Neural crest cell (in vitro differentiated cells): ENCODE data around the gene GRAMD4. TPM values are rescaled to one million over a fixed set of nuclear protein-coding genes. Genes with fewer than 3 reads are reported as not detected.
"Not testable (repeated sequence)": the region's sequence is repeated elsewhere in the genome, so short reads cannot be mapped to it uniquely, and the experiment has no call there.

ENCODE experiments used
- DNase-seq: peaks from one replicate; pipeline ENCODE4 v3.0.0; 2021; ENCODE audit warnings: low read depth, mixed read lengths, low spot score
- H3K27ac Mint-ChIP-seq: one replicate; pipeline ENCODE4 v1.8.0; 2021; ENCODE audit warnings: mild to moderate bottlenecking, mixed read lengths; ENCODE audit not compliant: unreplicated experiment
- H3K27me3 Mint-ChIP-seq: 2 replicates; pipeline ENCODE4 v1.8.0; 2021; ENCODE audit warnings: low read depth, mild to moderate bottlenecking, mixed read lengths
- H3K36me3 Mint-ChIP-seq: 2 replicates; pipeline ENCODE4 v1.8.0; 2021; ENCODE audit warnings: low read depth, mild to moderate bottlenecking, mixed read lengths
- H3K4me1 Mint-ChIP-seq: 2 replicates; pipeline ENCODE4 v1.8.0; 2021; ENCODE audit warnings: mixed read lengths
- H3K4me3 Mint-ChIP-seq: one replicate; pipeline ENCODE4 v1.8.0; 2021; ENCODE audit warnings: mild to moderate bottlenecking, mixed read lengths
- H3K9me3 Mint-ChIP-seq: 2 replicates; pipeline ENCODE4 v1.8.0; 2021; ENCODE audit warnings: mixed read lengths
- CTCF ChIP-seq: fragments of 200-600 bp; sonication (generic); conservative IDR thresholded peaks from 2 replicates; pipeline ENCODE4 v1.5.0; 2021; ENCODE audit warnings: antibody characterized with exemption, mild to moderate bottlenecking
- total RNA-seq: library from RNA; stranded (reverse); gene quantifications from 2 replicates; pipeline ENCODE4 v1.2.1, GENCODE V29; 2021

The GRAMD4 gene
- total RNA-seq, 1 donor from 2014 or later = 34.1 TPM

DNA sequence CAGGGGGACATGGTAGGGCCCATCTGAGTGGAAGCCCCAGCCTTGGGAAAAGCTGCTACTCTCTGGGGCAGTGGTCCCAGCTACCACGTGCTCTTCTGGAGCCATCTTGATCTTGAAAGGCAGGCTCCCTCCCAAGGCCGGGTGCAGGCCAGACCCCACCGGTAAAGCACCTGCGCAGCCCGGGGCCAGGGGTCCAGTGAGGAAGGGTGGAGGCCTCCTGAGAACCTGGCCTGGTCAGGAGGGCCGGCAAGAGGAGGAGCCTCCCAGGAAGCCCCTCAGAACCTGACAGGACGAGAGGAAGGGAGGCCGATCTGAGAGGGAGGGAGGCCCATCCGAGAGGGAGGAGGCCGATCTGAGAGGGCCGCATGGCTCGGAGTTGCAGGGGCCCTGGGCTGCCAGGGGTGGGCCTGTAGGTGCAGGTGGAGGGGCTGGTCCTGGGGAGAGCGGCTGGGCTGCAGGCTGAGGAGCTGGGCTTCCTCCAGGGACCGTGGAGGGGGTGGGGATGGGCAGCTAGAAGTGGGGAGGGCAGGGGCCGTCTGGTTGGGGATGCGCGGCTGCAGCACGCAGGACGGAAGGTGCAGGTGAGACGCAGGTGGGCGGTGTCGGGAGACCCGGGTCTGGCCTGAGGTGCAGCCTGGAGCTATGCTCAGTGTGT, 529 bp downstream of the GRAMD4 start:
- Mint-ChIP-seq H3K9me3 (no peaks in the 10 kb centered on the region), H3K4me1 (peaks cover 24% of the 10 kb centered on the region), H3K36me3 (no peaks in the 10 kb centered on the region), H3K4me3 (no peak overlapping the region), H3K27me3 (no peaks in the 10 kb centered on the region), H3K27ac (no peak overlapping the region)
- TF ChIP-seq CTCF = no peak
- DNase-seq = no peak

DNA sequence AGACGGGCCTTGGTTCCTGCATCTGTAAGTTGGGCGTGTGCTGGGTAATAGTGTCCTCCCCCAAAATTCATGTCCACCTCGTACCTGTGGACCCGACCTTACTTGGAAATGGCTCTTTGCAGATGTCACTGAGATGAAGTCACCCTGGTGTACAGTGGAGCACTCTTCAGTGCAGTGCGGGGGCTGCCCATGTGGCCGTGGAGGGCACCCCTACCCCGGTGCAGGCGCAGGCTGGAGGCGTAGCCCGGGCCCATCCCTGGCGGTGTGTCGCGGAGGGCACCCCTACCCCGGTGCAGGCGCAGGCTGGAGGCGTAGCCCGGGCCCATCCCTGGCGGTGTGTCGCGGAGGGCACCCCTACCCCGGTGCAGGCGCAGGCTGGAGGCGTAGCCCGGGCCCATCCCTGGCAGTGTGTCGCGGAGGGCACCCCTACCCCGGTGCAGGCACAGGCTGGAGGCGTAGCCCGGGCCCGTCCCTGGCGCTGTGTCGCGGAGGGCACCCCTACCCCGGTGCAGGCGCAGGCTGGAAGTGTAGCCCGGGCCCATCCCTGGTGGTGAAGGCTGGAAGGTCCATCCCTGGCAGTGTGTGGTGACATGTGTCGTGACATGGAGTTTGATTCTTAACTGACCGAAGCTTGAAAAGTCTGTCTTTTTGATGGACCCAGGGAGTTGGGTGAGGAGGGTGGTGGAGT, 1.2 kb downstream of the GRAMD4 start:
- H3K36me3 Mint-ChIP-seq, H3K9me3 Mint-ChIP-seq, H3K4me3 Mint-ChIP-seq, H3K27me3 Mint-ChIP-seq, DNase-seq: not testable (repeated sequence)
- peak overlapping the region; percentile 95 for H3K27ac Mint-ChIP-seq
- H3K4me1 Mint-ChIP-seq = peaks cover 24% of the 10 kb centered on the region

DNA sequence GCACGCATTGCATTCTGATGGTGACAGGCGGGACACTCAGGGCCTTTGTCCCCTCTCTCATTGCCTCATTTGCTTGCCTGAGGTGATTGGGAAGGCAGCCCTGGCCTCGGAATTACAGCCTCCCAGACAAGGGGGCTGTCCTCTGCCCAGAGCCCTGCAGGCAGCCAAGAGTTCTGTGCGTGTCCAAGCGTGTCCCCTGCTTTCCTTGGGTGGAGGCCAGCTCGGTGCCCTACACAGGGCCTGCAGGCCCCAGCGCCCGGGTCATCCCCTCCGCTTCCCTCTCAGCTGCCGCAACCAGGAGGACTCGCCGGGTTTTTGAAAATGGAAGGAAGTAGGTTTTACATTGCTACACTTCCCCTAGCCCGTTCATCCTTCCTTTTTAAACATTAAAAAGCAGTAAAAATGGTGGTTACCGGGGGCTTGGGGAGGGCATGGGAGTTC, 1.9 kb downstream of the GRAMD4 start:
- H3K36me3 Mint-ChIP-seq = no peaks in the 10 kb centered on the region
- peak overlapping the region; percentile 95 for H3K27ac Mint-ChIP-seq
- TF ChIP-seq CTCF = no peak
- no peak for DNase-seq
- no peaks in the 10 kb centered on the region for H3K9me3 Mint-ChIP-seq
- H3K4me3 Mint-ChIP-seq = no peak overlapping the region
- peaks cover 24% of the 10 kb centered on the region for H3K4me1 Mint-ChIP-seq
- no peaks in the 10 kb centered on the region for H3K27me3 Mint-ChIP-seq

DNA sequence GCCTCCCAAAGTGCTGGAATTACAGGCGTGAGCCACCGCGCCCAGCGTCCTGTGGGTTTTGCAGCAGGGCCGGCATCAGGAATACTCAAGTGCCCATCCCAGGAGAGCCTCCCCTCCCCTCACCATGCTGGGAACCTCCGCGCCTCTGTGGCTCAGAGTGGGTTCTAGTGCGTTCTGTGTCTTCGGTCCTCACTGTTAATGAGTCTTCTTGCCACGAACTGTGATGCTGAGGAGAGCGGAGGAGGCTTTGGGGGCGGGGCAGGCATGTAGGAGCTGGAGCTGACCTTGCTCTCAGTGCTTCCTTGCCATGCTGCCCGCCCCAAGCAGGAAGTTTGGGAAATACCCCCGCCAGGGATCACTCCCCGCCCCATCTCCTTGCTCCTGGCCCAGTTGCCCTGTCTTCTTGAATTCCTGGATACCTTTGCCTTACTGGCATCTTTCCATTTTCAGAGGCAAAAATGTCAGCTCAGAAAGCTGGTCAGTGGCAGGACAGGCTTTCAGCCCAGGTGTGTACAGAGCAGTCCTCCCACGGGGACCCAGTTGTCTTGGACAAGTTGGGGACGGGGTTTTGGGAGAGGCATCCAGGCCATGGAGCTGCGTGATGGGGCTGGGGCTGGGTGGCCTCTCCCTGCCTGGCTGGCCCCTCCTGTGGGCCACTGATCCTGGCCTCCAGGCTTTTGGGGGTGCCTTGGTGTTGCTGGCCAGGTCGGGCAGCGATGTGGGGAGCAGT, 5.1 kb downstream of the GRAMD4 start:
- Mint-ChIP-seq H3K36me3 (no peaks in the 10 kb centered on the region), H3K9me3 (no peaks in the 10 kb centered on the region), H3K27ac (no peak overlapping the region), H3K4me1 (peaks cover 10% of the 10 kb centered on the region), H3K27me3 (no peaks in the 10 kb centered on the region), H3K4me3 (no peak overlapping the region)
- no peak for DNase-seq
- TF ChIP-seq CTCF = no peak

DNA sequence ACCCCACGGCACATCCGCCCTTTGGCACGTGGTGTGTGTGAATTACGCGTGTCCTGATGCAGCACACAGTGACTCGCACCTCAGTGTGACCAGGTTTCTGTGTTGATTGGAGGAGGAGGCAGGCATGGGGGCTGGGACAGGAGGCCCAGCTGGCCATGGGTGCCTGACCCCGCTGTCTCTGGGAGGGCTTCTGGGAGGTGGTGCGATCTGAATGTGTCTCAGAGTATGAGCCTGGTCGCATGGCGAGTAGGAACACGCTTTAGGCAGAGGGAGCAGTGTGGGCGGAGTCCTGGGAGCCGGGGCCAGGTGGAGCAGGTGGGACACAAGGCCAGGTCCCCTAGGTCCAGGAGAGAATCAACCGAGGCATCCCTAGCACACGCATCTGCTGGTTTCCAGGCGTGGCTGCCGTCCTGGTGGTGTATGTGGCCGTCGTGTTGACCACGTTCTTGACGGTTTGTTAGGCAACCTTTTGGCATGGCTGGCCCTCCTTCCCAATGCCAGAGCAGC, 5.7 kb downstream of the GRAMD4 start:
- Mint-ChIP-seq H3K9me3 (no peaks in the 10 kb centered on the region), H3K27me3 (no peaks in the 10 kb centered on the region), H3K4me3 (no peak overlapping the region), H3K27ac (no peak overlapping the region), H3K4me1 (peaks cover 9% of the 10 kb centered on the region), H3K36me3 (no peaks in the 10 kb centered on the region)
- no peak for DNase-seq
- no peak for TF ChIP-seq CTCF

- Mint-ChIP-seq H3K27ac (no peak overlapping the region), H3K9me3 (no peaks in the 10 kb centered on the region), H3K4me3 (no peak overlapping the region), H3K4me1 (peaks cover 9% of the 10 kb centered on the region), H3K36me3 (no peaks in the 10 kb centered on the region), H3K27me3 (no peaks in the 10 kb centered on the region)
- no peak for DNase-seq
- TF ChIP-seq CTCF = no peak
Measured at GRCh38 chr22:46626356-46626755, 6.2 kb downstream of the GRAMD4 start.
